Neural progenitor cell (in vitro differentiated cells): ENCODE data around the gene BCAT1. TPM values are rescaled to one million over a fixed set of nuclear protein-coding genes. Genes with fewer than 3 reads are reported as not detected.

Source experiments
- DNase-seq: peaks from one replicate; pipeline ENCODE4 v3.0.0-alpha.2; 2016; ENCODE audit warnings: low spot score
- H2AFZ ChIP-seq: fragments of 200-600 bp; sonication (generic); replicated peaks from 2 replicates; pipeline ENCODE4 v1.6.1; 2016; ENCODE audit warnings: antibody characterized with exemption
- H3F3A ChIP-seq: fragments of 200-600 bp; sonication (generic); 2 replicates; pipeline ENCODE4 v1.6.1; 2016; ENCODE audit warnings: antibody characterized with exemption, low read depth
- H3K27ac ChIP-seq: fragments of 200-600 bp; sonication (generic); 2 replicates; pipeline ENCODE4 v1.5.1; 2016; ENCODE audit warnings: mild to moderate bottlenecking
- H3K27me3 ChIP-seq: fragments of 200-600 bp; sonication (generic); 2 replicates; pipeline ENCODE4 v1.6.1; 2016; ENCODE audit warnings: mild to moderate bottlenecking, moderate library complexity
- H3K36me3 ChIP-seq: fragments of 200-600 bp; sonication (generic); 2 replicates; pipeline ENCODE4 v1.5.1; 2016
- H3K4me1 ChIP-seq: fragments of 200-600 bp; sonication (generic); 2 replicates; pipeline ENCODE4 v1.6.1; 2016; ENCODE audit warnings: mixed run types
- H3K4me2 ChIP-seq: fragments of 200-600 bp; sonication (generic); 2 replicates; pipeline ENCODE4 v1.6.1; 2016
- H3K4me3 ChIP-seq: fragments of 200-600 bp; sonication (generic); 2 replicates; pipeline ENCODE4 v1.5.1; 2016
- H3K79me2 ChIP-seq: fragments of 200-600 bp; sonication (generic); 2 replicates; pipeline ENCODE4 v1.6.1; 2016; ENCODE audit warnings: low read depth
- H3K9ac ChIP-seq: fragments of 200-600 bp; sonication (generic); 2 replicates; pipeline ENCODE4 v1.6.1; 2016
- H3K9me3 ChIP-seq: fragments of 200-600 bp; sonication (generic); 2 replicates; pipeline ENCODE4 v1.5.1; 2016; ENCODE audit warnings: low read depth
- H4K20me1 ChIP-seq: fragments of 200-600 bp; sonication (generic); 2 replicates; pipeline ENCODE4 v1.6.1; 2016; ENCODE audit warnings: low read depth
- H3K27ac Mint-ChIP-seq: 3 replicates; pipeline ENCODE4 v1.8.0; 2021; ENCODE audit warnings: mixed read lengths
- H3K27me3 Mint-ChIP-seq: 2 replicates; pipeline ENCODE4 v1.8.0; 2022; ENCODE audit warnings: low read depth, mild to moderate bottlenecking, inconsistent platforms, moderate library complexity, mixed read lengths; ENCODE audit not compliant: insufficient read depth
- H3K36me3 Mint-ChIP-seq: 3 replicates; pipeline ENCODE4 v1.8.0; 2021; ENCODE audit warnings: mixed read lengths
- H3K4me1 Mint-ChIP-seq: 3 replicates; pipeline ENCODE4 v1.8.0; 2021; ENCODE audit warnings: mixed read lengths
- H3K4me3 Mint-ChIP-seq: 3 replicates; pipeline ENCODE4 v1.8.0; 2021; ENCODE audit warnings: mild to moderate bottlenecking, moderate library complexity, mixed read lengths
- H3K9me3 Mint-ChIP-seq: 3 replicates; pipeline ENCODE4 v1.8.0; 2020; ENCODE audit warnings: mixed read lengths
- EZH2 ChIP-seq: fragments of 200-600 bp; sonication (generic); IDR thresholded peaks from 2 replicates; pipeline ENCODE4 v1.6.1; 2017; ENCODE audit warnings: antibody characterized with exemption, mild to moderate bottlenecking, moderate library complexity
- EZH2phosphoT487 ChIP-seq: fragments of 200-600 bp; sonication (generic); IDR thresholded peaks from 2 replicates; pipeline ENCODE4 v1.6.1; 2017; ENCODE audit warnings: antibody characterized with exemption
- total RNA-seq: library from RNA; depleted of rRNA; stranded (reverse); fragments of >200 nt; gene quantifications from 2 replicates; pipeline ENCODE4 v1.2.3, GENCODE V29; 2015; ENCODE audit warnings: low replicate concordance
- TF ChIP-seq, protein P1 (sequence below): fragments of 200-600 bp; sonication (generic); IDR thresholded peaks from 2 replicates; pipeline ENCODE4 v1.5.1; 2017; ENCODE audit warnings: antibody characterized with exemption, mild to moderate bottlenecking

BCAT1 gene
- total RNA-seq, 1 donor from 2014 or later = 287 TPM

DNA sequence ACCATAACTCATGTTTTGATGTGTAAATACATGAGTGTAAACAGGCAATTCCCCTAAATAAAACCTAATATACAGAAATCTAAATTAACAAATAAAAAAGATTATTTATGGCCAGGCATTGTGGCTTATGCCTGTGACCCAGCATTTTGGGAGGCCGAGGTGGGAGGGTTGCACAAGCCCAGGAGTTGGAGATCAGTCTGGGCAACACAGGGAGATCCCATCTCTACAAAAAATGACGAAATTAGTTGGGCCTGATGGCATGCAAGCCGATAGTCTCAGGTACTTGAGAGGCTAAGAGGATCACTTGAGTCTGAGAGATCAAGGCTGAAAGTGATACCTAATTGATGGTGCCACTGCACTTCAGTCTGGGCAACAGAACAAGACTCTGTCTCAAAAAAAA is 48.7 kb downstream of the BCAT1 start:
- peaks cover 22% of the 10 kb centered on the region for H3K4me1 Mint-ChIP-seq
- Histone ChIP-seq H3K9ac (no peak overlapping the region), H3F3A (peaks cover 38% of the 10 kb centered on the region), H3K4me3 (no peak overlapping the region), H4K20me1 (peaks cover 82% of the 10 kb centered on the region), H3K4me1 (peaks cover 27% of the 10 kb centered on the region), H3K79me2 (peaks cover 81% of the 10 kb centered on the region), H2AFZ (no peak overlapping the region), H3K9me3 (no peaks in the 10 kb centered on the region), H3K4me2 (no peak overlapping the region), H3K27ac (no peak overlapping the region), H3K27me3 (peaks cover 16% of the 10 kb centered on the region), H3K36me3 (peaks cover 4% of the 10 kb centered on the region)
- peaks cover 12% of the 10 kb centered on the region for H3K36me3 Mint-ChIP-seq
- H3K27me3 Mint-ChIP-seq = peaks cover 4% of the 10 kb centered on the region
- no peaks in the 10 kb centered on the region for H3K9me3 Mint-ChIP-seq
- no peak overlapping the region for H3K4me3 Mint-ChIP-seq
- H3K27ac Mint-ChIP-seq = no peak overlapping the region
- TF ChIP-seq EZH2phosphoT487 = no peak
- TF ChIP-seq EZH2 = no peak
- DNase-seq = no peak

GRCh38 chr12:24899503-24900075 is 49.3 kb downstream of the BCAT1 start:
- Mint-ChIP-seq H3K4me1 (peaks cover 22% of the 10 kb centered on the region), H3K27me3 (peaks cover 4% of the 10 kb centered on the region), H3K4me3 (no peak overlapping the region), H3K36me3 (peaks cover 12% of the 10 kb centered on the region), H3K27ac (no peak overlapping the region), H3K9me3 (no peaks in the 10 kb centered on the region)
- no peak overlapping the region for H3K4me2 ChIP-seq
- no peak overlapping the region for H3K4me3 ChIP-seq
- peaks cover 4% of the 10 kb centered on the region for H3K36me3 ChIP-seq
- H3F3A ChIP-seq = peaks cover 32% of the 10 kb centered on the region
- H2AFZ ChIP-seq = no peak overlapping the region
- TF ChIP-seq, protein P1, sequence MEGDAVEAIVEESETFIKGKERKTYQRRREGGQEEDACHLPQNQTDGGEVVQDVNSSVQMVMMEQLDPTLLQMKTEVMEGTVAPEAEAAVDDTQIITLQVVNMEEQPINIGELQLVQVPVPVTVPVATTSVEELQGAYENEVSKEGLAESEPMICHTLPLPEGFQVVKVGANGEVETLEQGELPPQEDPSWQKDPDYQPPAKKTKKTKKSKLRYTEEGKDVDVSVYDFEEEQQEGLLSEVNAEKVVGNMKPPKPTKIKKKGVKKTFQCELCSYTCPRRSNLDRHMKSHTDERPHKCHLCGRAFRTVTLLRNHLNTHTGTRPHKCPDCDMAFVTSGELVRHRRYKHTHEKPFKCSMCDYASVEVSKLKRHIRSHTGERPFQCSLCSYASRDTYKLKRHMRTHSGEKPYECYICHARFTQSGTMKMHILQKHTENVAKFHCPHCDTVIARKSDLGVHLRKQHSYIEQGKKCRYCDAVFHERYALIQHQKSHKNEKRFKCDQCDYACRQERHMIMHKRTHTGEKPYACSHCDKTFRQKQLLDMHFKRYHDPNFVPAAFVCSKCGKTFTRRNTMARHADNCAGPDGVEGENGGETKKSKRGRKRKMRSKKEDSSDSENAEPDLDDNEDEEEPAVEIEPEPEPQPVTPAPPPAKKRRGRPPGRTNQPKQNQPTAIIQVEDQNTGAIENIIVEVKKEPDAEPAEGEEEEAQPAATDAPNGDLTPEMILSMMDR = no peak
- TF ChIP-seq EZH2 (no peak), EZH2phosphoT487 (no peak)
- peaks cover 82% of the 10 kb centered on the region for H4K20me1 ChIP-seq
- H3K27ac ChIP-seq = no peak overlapping the region
- peaks cover 21% of the 10 kb centered on the region for H3K4me1 ChIP-seq
- H3K9me3 ChIP-seq = no peaks in the 10 kb centered on the region
- peaks cover 83% of the 10 kb centered on the region for H3K79me2 ChIP-seq
- peaks cover 16% of the 10 kb centered on the region for H3K27me3 ChIP-seq
- no peak overlapping the region for H3K9ac ChIP-seq
- no peak for DNase-seq

GRCh38 chr12:24898606-24899005 is 50.3 kb downstream of the BCAT1 start:
- Histone ChIP-seq H3K36me3 (peaks cover 4% of the 10 kb centered on the region), H3K27ac (no peak overlapping the region), H3F3A (peaks cover 24% of the 10 kb centered on the region), H3K4me3 (no peak overlapping the region), H3K9ac (no peak overlapping the region), H3K4me1 (peaks cover 16% of the 10 kb centered on the region), H2AFZ (no peak overlapping the region), H3K27me3 (peaks cover 6% of the 10 kb centered on the region), H3K79me2 (peaks cover 79% of the 10 kb centered on the region), H3K4me2 (no peak overlapping the region), H4K20me1 (peaks cover 76% of the 10 kb centered on the region), H3K9me3 (no peaks in the 10 kb centered on the region)
- H3K27me3 Mint-ChIP-seq = peaks cover 4% of the 10 kb centered on the region
- no peak for DNase-seq
- H3K9me3 Mint-ChIP-seq = no peaks in the 10 kb centered on the region
- H3K4me3 Mint-ChIP-seq = no peak overlapping the region
- H3K4me1 Mint-ChIP-seq = peaks cover 19% of the 10 kb centered on the region
- H3K36me3 Mint-ChIP-seq = peaks cover 12% of the 10 kb centered on the region
- TF ChIP-seq, protein P1 = no peak
- TF ChIP-seq EZH2phosphoT487 = no peak
- TF ChIP-seq EZH2 = no peak
- H3K27ac Mint-ChIP-seq = no peak overlapping the region

GRCh38 chr12:24898185-24898584 is 50.7 kb downstream of the BCAT1 start:
- Histone ChIP-seq H3K4me3 (no peak overlapping the region), H3K36me3 (peaks cover 4% of the 10 kb centered on the region), H3K9ac (no peak overlapping the region), H4K20me1 (peaks cover 72% of the 10 kb centered on the region), H3K27me3 (peaks cover 2% of the 10 kb centered on the region), H3F3A (peaks cover 20% of the 10 kb centered on the region), H2AFZ (no peak overlapping the region), H3K4me1 (peaks cover 12% of the 10 kb centered on the region), H3K27ac (no peak overlapping the region), H3K9me3 (no peaks in the 10 kb centered on the region), H3K79me2 (peaks cover 79% of the 10 kb centered on the region), H3K4me2 (no peak overlapping the region)
- no peak for DNase-seq
- H3K27me3 Mint-ChIP-seq = peaks cover 4% of the 10 kb centered on the region
- H3K27ac Mint-ChIP-seq = no peak overlapping the region
- H3K4me1 Mint-ChIP-seq = peaks cover 16% of the 10 kb centered on the region
- TF ChIP-seq EZH2phosphoT487 (no peak), EZH2 (no peak)
- TF ChIP-seq, protein P1 = no peak
- no peaks in the 10 kb centered on the region for H3K9me3 Mint-ChIP-seq
- no peak overlapping the region for H3K4me3 Mint-ChIP-seq
- H3K36me3 Mint-ChIP-seq = peaks cover 12% of the 10 kb centered on the region
